ENCODE measurements around the gene RGSL1. TPM values are rescaled to one million over a fixed set of nuclear protein-coding genes. Genes with fewer than 3 reads are reported as not detected.

Gene RGSL1
- total RNA-seq, 2 experiments from 2014 or later, result not detected

DNA sequence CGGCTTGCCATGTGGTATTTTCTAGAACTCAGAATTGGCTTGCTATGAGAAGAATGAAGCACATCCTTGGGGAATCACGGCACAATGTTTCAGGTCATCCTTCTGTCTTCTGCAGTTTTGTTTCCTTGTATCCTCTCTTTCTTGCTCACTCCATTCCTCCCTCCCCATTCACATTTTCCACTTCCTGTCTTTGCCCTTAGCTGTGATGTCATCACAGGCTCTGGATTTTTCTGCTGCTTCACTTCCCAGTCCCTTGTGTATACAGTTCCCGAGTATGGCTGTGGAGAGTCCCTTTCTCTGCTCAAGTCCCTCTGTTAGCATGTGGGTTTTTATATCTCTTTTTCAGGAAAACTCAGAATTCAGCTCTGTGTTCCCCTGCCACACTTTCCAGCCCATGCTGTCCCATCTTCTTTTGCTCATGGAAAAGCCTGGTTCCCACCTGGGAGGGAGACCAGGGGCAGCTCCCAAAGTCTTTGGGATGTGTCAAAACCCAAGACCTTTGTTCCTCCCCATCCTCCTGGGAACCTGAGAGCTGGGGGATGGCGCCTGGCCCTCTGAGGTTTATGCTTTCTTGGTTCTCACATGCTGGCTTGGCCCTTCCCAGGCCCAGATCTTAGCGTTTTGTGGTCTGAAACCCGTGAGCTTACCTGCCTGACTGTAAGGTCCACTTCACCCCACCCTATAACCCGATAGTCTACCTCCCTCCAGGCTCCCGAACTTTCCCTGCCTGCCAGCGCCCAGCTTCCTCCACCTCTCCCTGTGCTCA lies 159.1 kb downstream of the RGSL1 start:
- Histone ChIP-seq H3K4me1 (ENCODE audit: insufficient read depth, low read length) (peaks cover 14% of the 10 kb centered on the region), H3K36me3 (ENCODE audit: insufficient read depth, low read length) (no peaks in the 10 kb centered on the region), H3K9me3 (ENCODE audit: control insufficient read depth in 1 of 2, insufficient read depth in 1 of 2, low read length in 2 of 2) (no peaks in the 10 kb centered on the region), H3K27ac (ENCODE audit: low read depth in 1 of 2, low read length in 2 of 2) (no peak overlapping the region), H3K27me3 (ENCODE audit: control insufficient read depth in 1 of 2, insufficient read depth in 2 of 2, low read length in 2 of 2) (peaks cover 9 to 21% of the 10 kb centered on the region in 2 experiments), H3K4me3 (ENCODE audit: low read length) (no peak overlapping the region)
- H3K36me3 Mint-ChIP-seq (ENCODE audit: low read depth), result no peaks in the 10 kb centered on the region
- no peak overlapping the region for H3K27ac Mint-ChIP-seq
- intact Hi-C loops (cut with DNase I, micrococcal nuclease), result loop anchor here in 1 of 2 experiments (10.0 kb wide), 1 partner anchor 866 kb away; the partner anchor contains the start of gene SMG7
- no peaks in the 10 kb centered on the region for H3K9me3 Mint-ChIP-seq
- no peak for DNase-seq
- H3K4me1 Mint-ChIP-seq (ENCODE audit: low read depth), result peaks cover 4% of the 10 kb centered on the region
- H3K4me3 Mint-ChIP-seq, result no peak overlapping the region
- TF ChIP-seq, protein P1, sequence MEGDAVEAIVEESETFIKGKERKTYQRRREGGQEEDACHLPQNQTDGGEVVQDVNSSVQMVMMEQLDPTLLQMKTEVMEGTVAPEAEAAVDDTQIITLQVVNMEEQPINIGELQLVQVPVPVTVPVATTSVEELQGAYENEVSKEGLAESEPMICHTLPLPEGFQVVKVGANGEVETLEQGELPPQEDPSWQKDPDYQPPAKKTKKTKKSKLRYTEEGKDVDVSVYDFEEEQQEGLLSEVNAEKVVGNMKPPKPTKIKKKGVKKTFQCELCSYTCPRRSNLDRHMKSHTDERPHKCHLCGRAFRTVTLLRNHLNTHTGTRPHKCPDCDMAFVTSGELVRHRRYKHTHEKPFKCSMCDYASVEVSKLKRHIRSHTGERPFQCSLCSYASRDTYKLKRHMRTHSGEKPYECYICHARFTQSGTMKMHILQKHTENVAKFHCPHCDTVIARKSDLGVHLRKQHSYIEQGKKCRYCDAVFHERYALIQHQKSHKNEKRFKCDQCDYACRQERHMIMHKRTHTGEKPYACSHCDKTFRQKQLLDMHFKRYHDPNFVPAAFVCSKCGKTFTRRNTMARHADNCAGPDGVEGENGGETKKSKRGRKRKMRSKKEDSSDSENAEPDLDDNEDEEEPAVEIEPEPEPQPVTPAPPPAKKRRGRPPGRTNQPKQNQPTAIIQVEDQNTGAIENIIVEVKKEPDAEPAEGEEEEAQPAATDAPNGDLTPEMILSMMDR (IDR thresholded peaks at IDR 0.05), result no peak
- no peak for ATAC-seq (ENCODE audit: poor library complexity)
- H3K27me3 Mint-ChIP-seq, result peaks cover 58% of the 10 kb centered on the region
- ChIA-PET CTCF (interaction anchor here (1.3 to 15.9 kb wide), 2 partner anchors 12 to 178 kb away, joined by 3 to 370 read pairs; partner anchors contain the start of gene NPL), POLR2A (no interaction called here)

Other genes starting within 250 kb of the RGSL1 start
- gene GLUL, start 58.4 kb upstream of the RGSL1 start, total RNA-seq, result 10 to 100 TPM; 60.4 to 64.0 TPM
- gene TEDDM1, start 49.5 kb upstream of the RGSL1 start, total RNA-seq, result not detected
- gene RNASEL, start 139.1 kb downstream of the RGSL1 start, total RNA-seq, result 1 to 10 TPM; 3.5 to 3.7 TPM
- gene RGS16, start 154.2 kb downstream of the RGSL1 start, total RNA-seq, result 10 to 100 TPM; 16.3 to 16.4 TPM
- gene RGS8, start 234.4 kb downstream of the RGSL1 start, total RNA-seq, result not detected

Measured in CD4-positive, alpha-beta T cell (primary cell).